Karpas-422 (cell line): ENCODE measurements around the gene KREMEN2. TPM values are rescaled to one million over a fixed set of nuclear protein-coding genes. Genes with fewer than 3 reads are reported as not detected.
A peak's percentile ranks its signal among the peaks of the same experiment; 100 is the strongest.

Experiments
- DNase-seq: peaks from one replicate; pipeline ENCODE4 v3.0.0-alpha.2; 2015
- H2AFZ ChIP-seq: fragments of 200-600 bp; sonication (generic); 2 replicates; pipeline ENCODE4 v1.6.1; 2014; ENCODE audit warnings: antibody characterized with exemption, low read length, mixed read lengths
- H3K27ac ChIP-seq: fragments of 200-600 bp; sonication (generic); 2 replicates; pipeline ENCODE4 v1.5.1; 2014; ENCODE audit warnings: mild to moderate bottlenecking, low read length, moderate library complexity
- H3K27me3 ChIP-seq: fragments of 200-600 bp; sonication (generic); 2 replicates; pipeline ENCODE4 v1.6.1; 2014; ENCODE audit warnings: low read length, mixed read lengths
- H3K36me3 ChIP-seq: fragments of 200-600 bp; sonication (generic); 2 replicates; pipeline ENCODE4 v1.6.1; 2014; ENCODE audit warnings: low read length, mixed read lengths; ENCODE audit not compliant: insufficient read depth
- H3K4me1 ChIP-seq: fragments of 200-600 bp; sonication (generic); 2 replicates; pipeline ENCODE4 v1.6.1; 2014; ENCODE audit warnings: mild to moderate bottlenecking, low read length, mixed read lengths
- H3K4me2 ChIP-seq: fragments of 200-600 bp; sonication (generic); 2 replicates; pipeline ENCODE4 v1.6.1; 2014; ENCODE audit warnings: low read length, low read depth, mild to moderate bottlenecking; ENCODE audit not compliant: poor library complexity, severe bottlenecking
- H3K4me3 ChIP-seq: fragments of 200-600 bp; sonication (generic); 2 replicates; pipeline ENCODE4 v1.5.1; 2014; ENCODE audit warnings: mild to moderate bottlenecking, antibody characterized with exemption, low read length, mixed read lengths
- H3K79me2 ChIP-seq: fragments of 200-600 bp; sonication (generic); 2 replicates; pipeline ENCODE4 v1.6.1; 2014; ENCODE audit warnings: mild to moderate bottlenecking, low read length, mixed read lengths
- H3K9ac ChIP-seq: fragments of 200-600 bp; sonication (generic); 2 replicates; pipeline ENCODE4 v1.6.0; 2014; ENCODE audit warnings: low read length
- H3K9me2 ChIP-seq: fragments of 200-600 bp; sonication (generic), shearing (Covaris generic); replicated peaks from 2 replicates; pipeline ENCODE4 v1.6.0; 2014; ENCODE audit warnings: mild to moderate bottlenecking, low read length, moderate library complexity; ENCODE audit not compliant: insufficient read depth
- H3K9me3 ChIP-seq: fragments of 300-700, 200-600 bp; sonication (generic); 2 replicates; pipeline ENCODE4 v1.6.1; 2014; ENCODE audit warnings: low read length, mixed read lengths
- H4K20me1 ChIP-seq: fragments of 200-600 bp; sonication (generic); 2 replicates; pipeline ENCODE4 v1.6.1; 2014; ENCODE audit warnings: mild to moderate bottlenecking, antibody characterized with exemption, low read length, low read depth; ENCODE audit not compliant: insufficient read depth
- total RNA-seq: library from RNA; depleted of rRNA; stranded (reverse); fragments of >200 nt; shearing (Covaris generic); gene quantifications from 2 replicates; pipeline ENCODE4 v1.2.3, GENCODE V29; 2014; ENCODE audit warnings: low replicate concordance

KREMEN2 gene
- total RNA-seq, 1 experiment from 2014 or later, result 3.4 TPM

- H3K4me2 ChIP-seq, result peak overlapping the region; percentile 99
- peak overlapping the region; percentile 81 for H3K9ac ChIP-seq
- H3K27ac ChIP-seq, result no peak overlapping the region
- H3K79me2 ChIP-seq, result peaks cover 29% of the 10 kb centered on the region
- H4K20me1 ChIP-seq, result no peaks in the 10 kb centered on the region
- no peak overlapping the region for H2AFZ ChIP-seq
- H3K9me3 ChIP-seq, result no peaks in the 10 kb centered on the region
- H3K27me3 ChIP-seq, result no peaks in the 10 kb centered on the region
- H3K4me1 ChIP-seq, result peaks cover 53% of the 10 kb centered on the region
- DNase-seq, result no peak
- no peaks in the 10 kb centered on the region for H3K9me2 ChIP-seq
- H3K36me3 ChIP-seq, result no peaks in the 10 kb centered on the region
- H3K4me3 ChIP-seq, result peak overlapping the region; percentile 99
These were observed 17.3 kb downstream of the KREMEN2 start for GRCh38 chr16:2981177-2981898.

DNA sequence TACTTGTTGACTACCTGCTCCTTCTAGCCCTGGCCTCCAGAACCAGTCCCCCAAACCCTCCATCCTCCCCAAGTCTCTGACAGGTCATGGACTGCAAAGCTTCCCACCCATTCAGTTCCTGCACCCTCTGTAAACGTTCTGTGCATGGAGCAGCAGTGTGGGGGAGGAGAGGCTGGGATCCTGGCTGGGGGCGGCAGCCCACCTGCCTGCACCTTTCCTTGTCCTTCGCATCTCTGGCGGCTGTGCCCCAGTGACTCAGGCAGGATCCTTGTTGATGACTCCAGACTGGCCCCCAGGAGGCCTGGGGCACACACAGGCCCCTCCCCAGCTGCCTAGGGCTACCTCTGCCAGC is 17.8 kb downstream of the KREMEN2 start:
- no peaks in the 10 kb centered on the region for H3K36me3 ChIP-seq
- H3K27me3 ChIP-seq, result no peaks in the 10 kb centered on the region
- H3K4me3 ChIP-seq, result no peak overlapping the region
- H3K79me2 ChIP-seq, result peaks cover 29% of the 10 kb centered on the region
- H2AFZ ChIP-seq, result no peak overlapping the region
- H3K4me1 ChIP-seq, result peaks cover 47% of the 10 kb centered on the region
- no peaks in the 10 kb centered on the region for H3K9me2 ChIP-seq
- no peaks in the 10 kb centered on the region for H4K20me1 ChIP-seq
- DNase-seq, result no peak
- no peak overlapping the region for H3K9ac ChIP-seq
- H3K9me3 ChIP-seq, result no peaks in the 10 kb centered on the region
- peak overlapping the region; percentile 99 for H3K4me2 ChIP-seq
- no peak overlapping the region for H3K27ac ChIP-seq

GRCh38 chr16:2982402-2982801 is 18.3 kb downstream of the KREMEN2 start:
- H3K9me3 ChIP-seq, result no peaks in the 10 kb centered on the region
- H2AFZ ChIP-seq, result no peak overlapping the region
- no peak for DNase-seq
- H3K4me2 ChIP-seq, result no peak overlapping the region
- H3K27me3 ChIP-seq, result no peaks in the 10 kb centered on the region
- H3K27ac ChIP-seq, result no peak overlapping the region
- H3K79me2 ChIP-seq, result peaks cover 26% of the 10 kb centered on the region
- H3K9ac ChIP-seq, result no peak overlapping the region
- H4K20me1 ChIP-seq, result no peaks in the 10 kb centered on the region
- H3K4me3 ChIP-seq, result no peak overlapping the region
- H3K36me3 ChIP-seq, result no peaks in the 10 kb centered on the region
- H3K4me1 ChIP-seq, result peaks cover 44% of the 10 kb centered on the region
- no peaks in the 10 kb centered on the region for H3K9me2 ChIP-seq

GRCh38 chr16:2983706-2984136 is 19.6 kb downstream of the KREMEN2 start:
- Histone ChIP-seq H2AFZ (peak overlapping the region; percentile 87), H3K27me3 (no peaks in the 10 kb centered on the region), H3K27ac (no peak overlapping the region), H3K4me2 (peak overlapping the region; percentile 73), H3K36me3 (no peaks in the 10 kb centered on the region), H3K9ac (peak overlapping the region; percentile 59), H3K9me2 (no peaks in the 10 kb centered on the region), H3K79me2 (peaks cover 15% of the 10 kb centered on the region), H3K9me3 (no peaks in the 10 kb centered on the region), H3K4me3 (peak overlapping the region; percentile 57; the same call in 1 of the 2 replicates), H3K4me1 (peaks cover 35% of the 10 kb centered on the region), H4K20me1 (no peaks in the 10 kb centered on the region)
- peak; percentile 87 for DNase-seq

DNA sequence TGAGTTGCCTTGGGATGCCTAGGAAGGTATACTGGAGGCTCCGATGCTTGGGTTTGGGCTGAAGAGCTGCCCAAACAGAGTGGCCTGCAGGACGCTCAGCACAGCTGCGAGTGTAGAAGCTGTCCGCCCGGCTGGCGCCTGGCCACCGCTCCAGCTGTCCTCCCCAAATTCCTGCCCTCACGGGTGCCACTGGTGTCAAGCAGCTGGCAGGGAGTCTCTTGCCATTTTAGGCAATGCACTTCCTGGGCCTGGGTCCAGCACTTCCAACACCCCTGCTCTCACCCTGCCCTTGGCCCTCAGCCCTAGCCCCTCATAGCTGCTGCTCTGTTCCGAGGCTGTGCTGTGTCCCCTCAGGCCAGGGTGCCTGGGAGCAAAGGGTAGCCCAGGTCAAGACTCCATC is 21.4 kb downstream of the KREMEN2 start:
- Histone ChIP-seq H3K36me3 (no peaks in the 10 kb centered on the region), H3K27me3 (no peaks in the 10 kb centered on the region), H3K27ac (no peak overlapping the region), H2AFZ (no peak overlapping the region), H3K4me1 (peaks cover 26% of the 10 kb centered on the region), H3K4me2 (no peak overlapping the region), H3K9ac (no peak overlapping the region), H4K20me1 (no peaks in the 10 kb centered on the region), H3K79me2 (no peaks in the 10 kb centered on the region), H3K9me3 (no peaks in the 10 kb centered on the region), H3K9me2 (no peaks in the 10 kb centered on the region), H3K4me3 (no peak overlapping the region)
- no peak for DNase-seq

DNA sequence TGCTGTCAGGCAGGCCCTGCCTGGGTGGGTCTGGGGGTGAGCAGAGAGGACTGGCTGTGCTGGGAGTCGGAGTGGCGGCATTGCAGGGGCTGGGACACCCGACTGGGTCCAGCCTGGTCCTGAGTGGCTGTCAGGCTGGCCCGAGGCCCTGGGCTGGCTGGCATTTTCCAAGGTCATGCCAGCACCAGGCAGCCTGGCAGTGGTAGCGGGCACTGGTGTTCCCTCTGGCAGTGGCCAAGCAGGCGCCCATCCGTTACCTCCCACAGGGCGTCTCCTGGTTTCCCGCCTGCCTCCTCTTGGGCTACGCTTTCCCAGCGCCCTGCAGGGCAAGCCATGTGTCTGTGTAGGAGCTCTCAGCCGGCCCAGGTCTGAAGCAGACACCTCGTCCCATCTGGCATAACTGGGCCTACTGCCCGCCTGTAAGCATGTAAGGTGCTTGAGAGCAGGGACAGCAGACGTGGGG is 21.8 kb downstream of the KREMEN2 start:
- H3K27ac ChIP-seq, result no peak overlapping the region
- no peaks in the 10 kb centered on the region for H3K36me3 ChIP-seq
- no peak overlapping the region for H2AFZ ChIP-seq
- no peak overlapping the region for H3K9ac ChIP-seq
- H3K4me2 ChIP-seq, result no peak overlapping the region
- no peaks in the 10 kb centered on the region for H3K9me3 ChIP-seq
- DNase-seq, result no peak
- H4K20me1 ChIP-seq, result no peaks in the 10 kb centered on the region
- peaks cover 24% of the 10 kb centered on the region for H3K4me1 ChIP-seq
- H3K4me3 ChIP-seq, result no peak overlapping the region
- no peaks in the 10 kb centered on the region for H3K79me2 ChIP-seq
- no peaks in the 10 kb centered on the region for H3K9me2 ChIP-seq
- H3K27me3 ChIP-seq, result no peaks in the 10 kb centered on the region

DNA sequence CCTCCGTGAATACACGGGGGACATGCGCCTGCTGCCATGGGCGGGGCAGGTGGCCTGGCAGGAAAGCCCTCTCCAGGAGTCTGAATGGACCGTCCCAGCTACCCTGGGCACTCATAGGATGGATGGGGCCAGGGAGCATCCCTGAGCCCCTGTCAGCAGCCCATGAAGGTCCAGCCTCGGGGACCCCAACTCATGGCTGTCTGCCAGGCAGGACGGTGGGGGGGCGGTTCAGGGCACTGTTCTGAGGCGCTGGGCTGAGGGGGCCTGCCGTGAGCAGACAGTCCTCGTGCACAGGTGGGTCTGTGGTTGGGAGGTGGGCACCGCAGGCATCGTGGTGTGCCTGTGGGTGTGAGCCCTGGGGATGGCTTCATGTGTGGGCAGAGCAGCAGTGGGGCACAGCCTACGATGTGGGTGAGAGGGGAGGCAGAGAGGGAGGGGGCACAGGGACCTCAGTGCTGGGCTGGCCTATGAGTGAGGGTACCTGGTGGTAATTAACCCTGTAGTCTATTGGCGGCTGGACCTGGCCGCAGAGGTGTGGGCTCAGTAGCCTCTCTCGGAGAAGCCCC is 22.6 kb downstream of the KREMEN2 start:
- no peak for DNase-seq
- no peak overlapping the region for H3K27ac ChIP-seq

GRCh38 chr16:2987286-2987685 is 23.2 kb downstream of the KREMEN2 start:
- H3K4me2 ChIP-seq, result no peak overlapping the region
- H4K20me1 ChIP-seq, result no peaks in the 10 kb centered on the region
- H3K9me3 ChIP-seq, result no peaks in the 10 kb centered on the region
- H3K79me2 ChIP-seq, result no peaks in the 10 kb centered on the region
- no peaks in the 10 kb centered on the region for H3K27me3 ChIP-seq
- H3K9ac ChIP-seq, result no peak overlapping the region
- no peak overlapping the region for H3K27ac ChIP-seq
- no peaks in the 10 kb centered on the region for H3K36me3 ChIP-seq
- peaks cover 17% of the 10 kb centered on the region for H3K4me1 ChIP-seq
- H2AFZ ChIP-seq, result no peak overlapping the region
- H3K4me3 ChIP-seq, result no peak overlapping the region
- no peaks in the 10 kb centered on the region for H3K9me2 ChIP-seq
- DNase-seq, result no peak

More for the DNA sequence above, 22.6 kb downstream of the KREMEN2 start:
- Histone ChIP-seq H3K4me2 (no peak overlapping the region), H3K9me2 (no peaks in the 10 kb centered on the region), H3K4me3 (no peak overlapping the region), H2AFZ (no peak overlapping the region), H3K27me3 (no peaks in the 10 kb centered on the region), H3K9me3 (no peaks in the 10 kb centered on the region), H4K20me1 (no peaks in the 10 kb centered on the region), H3K9ac (no peak overlapping the region), H3K4me1 (peaks cover 18% of the 10 kb centered on the region), H3K79me2 (no peaks in the 10 kb centered on the region), H3K36me3 (no peaks in the 10 kb centered on the region)
